ENCODE data around the gene MCIDAS. TPM values are rescaled to one million over a fixed set of nuclear protein-coding genes. Genes with fewer than 3 reads are reported as not detected.
A peak's percentile ranks its signal among the peaks of the same experiment; 100 is the strongest.

Gene MCIDAS
- total and polyA plus RNA-seq, 8 donors, result 0.53 to 4.6 (median 1.8) TPM; not detected in 3

DNA sequence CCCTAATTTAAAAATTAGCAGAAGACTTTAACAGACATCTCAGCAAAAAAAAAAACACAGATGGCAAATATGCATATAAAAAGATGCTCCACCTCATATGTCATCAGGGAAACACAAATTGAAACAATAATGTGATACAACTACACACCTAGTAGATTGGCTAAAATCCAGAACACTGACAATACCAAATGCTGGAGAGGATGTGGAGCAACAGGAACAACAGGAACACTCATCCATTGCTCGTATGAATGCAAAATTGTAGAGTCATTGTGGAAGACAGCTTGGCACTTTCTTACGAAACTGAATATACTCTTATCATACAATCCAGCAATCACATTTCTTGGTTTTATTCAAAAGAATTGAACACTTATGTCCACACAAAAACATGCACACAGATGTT, 22.1 kb downstream of the MCIDAS start:
- DNase-seq, result no peak
- no peak overlapping the region for H3K27ac ChIP-seq
- H3K36me3 ChIP-seq, result no peaks in the 10 kb centered on the region
- H3K27me3 ChIP-seq, result peaks cover 0 to 15% (median 0%) of the 10 kb centered on the region in 3 donors
- H3K9me3 ChIP-seq, result no peaks in the 10 kb centered on the region
- TF ChIP-seq POLR2A (IDR thresholded peaks at IDR 0.05) (no peak), EP300 (IDR thresholded peaks at IDR 0.05) (no peak), POLR2AphosphoS5 (IDR thresholded peaks at IDR 0.05) (no peak)
- TF ChIP-seq, protein P1, sequence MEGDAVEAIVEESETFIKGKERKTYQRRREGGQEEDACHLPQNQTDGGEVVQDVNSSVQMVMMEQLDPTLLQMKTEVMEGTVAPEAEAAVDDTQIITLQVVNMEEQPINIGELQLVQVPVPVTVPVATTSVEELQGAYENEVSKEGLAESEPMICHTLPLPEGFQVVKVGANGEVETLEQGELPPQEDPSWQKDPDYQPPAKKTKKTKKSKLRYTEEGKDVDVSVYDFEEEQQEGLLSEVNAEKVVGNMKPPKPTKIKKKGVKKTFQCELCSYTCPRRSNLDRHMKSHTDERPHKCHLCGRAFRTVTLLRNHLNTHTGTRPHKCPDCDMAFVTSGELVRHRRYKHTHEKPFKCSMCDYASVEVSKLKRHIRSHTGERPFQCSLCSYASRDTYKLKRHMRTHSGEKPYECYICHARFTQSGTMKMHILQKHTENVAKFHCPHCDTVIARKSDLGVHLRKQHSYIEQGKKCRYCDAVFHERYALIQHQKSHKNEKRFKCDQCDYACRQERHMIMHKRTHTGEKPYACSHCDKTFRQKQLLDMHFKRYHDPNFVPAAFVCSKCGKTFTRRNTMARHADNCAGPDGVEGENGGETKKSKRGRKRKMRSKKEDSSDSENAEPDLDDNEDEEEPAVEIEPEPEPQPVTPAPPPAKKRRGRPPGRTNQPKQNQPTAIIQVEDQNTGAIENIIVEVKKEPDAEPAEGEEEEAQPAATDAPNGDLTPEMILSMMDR (IDR thresholded peaks at IDR 0.05), result no peak
- WGBS, 5 donors, result 53 to 77% (median 71%) methylated on average over 2 of the region's 2 CpGs
- no peaks in the 10 kb centered on the region for H3K4me1 ChIP-seq
- H3K4me3 ChIP-seq, result no peak overlapping the region
- intact Hi-C loops (cut with DNase I; ENCODE audit: low total_unique reads), result no loop called here

DNA sequence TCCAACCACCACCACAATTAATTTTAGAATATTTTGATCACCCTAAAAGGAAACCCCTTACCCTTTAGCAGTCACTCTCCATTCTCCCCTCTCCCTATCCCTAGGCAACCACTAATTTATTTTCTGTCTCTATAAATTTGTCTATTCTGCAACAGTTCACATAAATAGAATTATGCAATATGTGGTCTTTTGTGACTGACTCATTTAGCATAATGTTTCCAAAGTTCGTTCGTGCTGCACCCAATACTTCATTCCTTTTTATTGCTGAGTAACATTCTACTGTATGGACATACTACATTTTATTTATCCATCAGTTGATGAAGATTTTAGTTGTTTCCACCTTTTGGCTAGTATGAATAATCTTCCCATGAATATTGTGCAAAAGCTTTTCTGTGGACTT, 36.0 kb downstream of the MCIDAS start:
- Histone ChIP-seq H3K9me3 (no peaks in the 10 kb centered on the region), H3K27ac (no peak overlapping the region), H3K4me3 (no peak overlapping the region), H3K36me3 (no peaks in the 10 kb centered on the region), H3K4me1 (peaks cover 0 to 16% (median 3%) of the 10 kb centered on the region in 4 donors), H3K27me3 (peaks cover 0 to 53% (median 0%) of the 10 kb centered on the region in 3 donors)
- no peak for DNase-seq
- WGBS, 5 donors, result 80 to 93% (median 92%) methylated on average over 2 of the region's 2 CpGs
- TF ChIP-seq POLR2A (IDR thresholded peaks at IDR 0.05) (no peak), EP300 (IDR thresholded peaks at IDR 0.05) (no peak), POLR2AphosphoS5 (IDR thresholded peaks at IDR 0.05) (no peak)
- TF ChIP-seq, protein P1 (IDR thresholded peaks at IDR 0.05), result no peak
- intact Hi-C loops (cut with DNase I; ENCODE audit: low total_unique reads), result no loop called here

DNA sequence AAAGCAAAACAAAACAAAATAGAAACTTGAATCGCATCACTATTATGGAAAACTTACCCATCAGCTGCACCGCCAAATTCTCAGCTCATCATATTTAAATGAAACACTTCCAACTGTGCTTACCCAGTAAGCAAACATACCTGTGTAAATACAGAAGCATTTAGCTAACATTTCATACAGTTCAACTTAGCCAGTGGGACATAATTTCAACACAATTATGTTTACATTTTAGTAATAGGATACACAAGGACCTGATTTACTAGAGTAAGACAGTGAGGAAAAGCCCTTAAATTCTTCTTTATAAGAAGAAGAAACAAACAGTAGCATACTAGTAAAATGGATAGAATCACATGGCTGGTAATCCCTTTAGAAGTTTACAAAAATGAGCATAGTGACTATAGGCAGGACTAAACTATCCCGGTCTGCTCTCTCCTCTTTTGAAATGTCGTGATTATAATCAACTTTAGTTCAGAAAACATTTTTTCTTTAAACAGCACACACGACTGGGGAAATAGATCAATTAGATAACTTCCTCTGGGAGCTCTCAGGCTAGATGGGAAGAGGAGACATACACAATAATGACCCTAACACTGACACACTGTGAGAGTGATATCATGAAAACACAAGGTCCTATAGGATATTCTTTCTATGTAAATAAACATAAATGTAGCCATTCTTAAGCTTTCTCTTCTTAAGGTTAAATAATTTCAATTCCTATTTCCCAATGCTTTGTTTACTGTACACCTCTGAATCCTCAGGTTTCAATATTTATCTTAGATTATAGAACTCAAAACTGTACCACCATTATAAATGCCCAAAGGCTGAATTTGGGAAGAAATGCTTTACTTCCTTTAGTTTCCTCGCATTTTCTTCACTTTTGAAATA, 38.2 kb downstream of the MCIDAS start:
- Histone ChIP-seq H3K4me1 (peaks cover 0 to 16% (median 3%) of the 10 kb centered on the region in 4 donors), H3K27ac (peak overlapping the region in 1 of 5 donors; percentile 10), H3K4me3 (no peak overlapping the region), H3K27me3 (peaks cover 0 to 72% (median 0%) of the 10 kb centered on the region in 3 donors), H3K9me3 (no peaks in the 10 kb centered on the region), H3K36me3 (no peaks in the 10 kb centered on the region)
- no peak for TF ChIP-seq POLR2AphosphoS5 (IDR thresholded peaks at IDR 0.05)
- TF ChIP-seq, protein P1 (IDR thresholded peaks at IDR 0.05), result no peak
- TF ChIP-seq POLR2A (IDR thresholded peaks at IDR 0.05), result no peak
- TF ChIP-seq EP300 (IDR thresholded peaks at IDR 0.05), result no peak
- no peak for DNase-seq
- WGBS, 5 donors, result 21 to 41% (median 26%) methylated on average over 6 of the region's 6 CpGs
- intact Hi-C loops (cut with DNase I; ENCODE audit: low total_unique reads), result no loop called here

DNA sequence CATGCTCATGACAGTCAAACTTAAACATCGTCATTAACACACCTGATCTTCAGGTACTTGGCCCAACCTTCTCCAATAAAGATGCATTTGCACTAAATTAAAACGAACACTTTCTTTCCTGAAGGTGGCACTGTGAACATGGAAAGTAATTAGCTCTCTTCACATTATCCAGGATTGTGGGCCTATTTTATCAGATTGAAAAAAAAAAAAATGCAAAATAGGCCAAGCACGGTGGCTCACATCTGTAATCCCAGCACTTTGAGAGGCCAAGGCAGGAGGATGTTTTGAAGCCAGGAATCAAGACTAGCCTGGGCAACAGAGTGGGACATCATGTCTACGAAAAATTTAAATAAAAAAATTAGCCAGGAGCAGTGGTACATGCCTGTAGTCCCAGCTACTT, 39.7 kb downstream of the MCIDAS start:
- TF ChIP-seq EP300 (IDR thresholded peaks at IDR 0.05) (no peak), POLR2AphosphoS5 (IDR thresholded peaks at IDR 0.05) (no peak), POLR2A (IDR thresholded peaks at IDR 0.05) (no peak)
- TF ChIP-seq, protein P1 (IDR thresholded peaks at IDR 0.05), result peak in 3 of 7 experiments; percentile 5 to 61 (median 13)
- WGBS, 5 donors, result 24 to 44% (median 34%) methylated on average over 4 of the region's 4 CpGs
- DNase-seq, result peak in 1 of 2 donors; percentile 52

More for the DNA sequence above, 39.7 kb downstream of the MCIDAS start:
- intact Hi-C loops (cut with DNase I; ENCODE audit: low total_unique reads), result no loop called here
- no peak overlapping the region for H3K4me3 ChIP-seq
- no peaks in the 10 kb centered on the region for H3K9me3 ChIP-seq
- no peak overlapping the region for H3K27ac ChIP-seq
- H3K36me3 ChIP-seq, result no peaks in the 10 kb centered on the region
- H3K27me3 ChIP-seq, result peaks cover 0 to 63% (median 0%) of the 10 kb centered on the region in 3 donors
- peaks cover 0 to 16% (median 3%) of the 10 kb centered on the region in 4 donors for H3K4me1 ChIP-seq

All from stomach (tissue), 9 donors.